ENCODE measurements around the gene STAT5A.

STAT5A gene

GRCh38 chr17:42248351-42249179 lies 39.7 kb upstream of the STAT5A start:
- peak overlapping the region; percentile 19; the same call in 1 of the 2 replicates for H3K27ac ChIP-seq (ENCODE audit: extremely low read depth, low read depth, low read length)
- H3K9me3 ChIP-seq (ENCODE audit: control insufficient read depth, insufficient read depth, low read depth, low read length), result no peaks in the 10 kb centered on the region
- no peak for TF ChIP-seq ZNF548 (tag by site-specific recombination; IDR thresholded peaks at IDR 0.05)
- no peak for TF ChIP-seq EGR2 (tag by site-specific recombination; IDR thresholded peaks at IDR 0.05; ENCODE audit: low read depth)
- TF ChIP-seq MZF1 (tag by site-specific recombination; IDR thresholded peaks at IDR 0.05; ENCODE audit: borderline replicate concordance), result no peak
- no peak for TF ChIP-seq SCRT1 (tag by site-specific recombination; IDR thresholded peaks at IDR 0.05; ENCODE audit: borderline replicate concordance)
- no peak for TF ChIP-seq ZNF274 (IDR thresholded peaks at IDR 0.05; ENCODE audit: low read length)
- no peak for TF ChIP-seq ZNF274 (tag by site-specific recombination; IDR thresholded peaks at IDR 0.05; ENCODE audit: borderline replicate concordance)
- H3K4me1 ChIP-seq (ENCODE audit: control insufficient read depth, insufficient read depth, low read length), result peaks cover 10% of the 10 kb centered on the region; the same call in 1 of the 2 replicates
- CTCF ChIA-PET, result interaction anchor here (0.7 to 3.9 kb wide), 5 partner anchors 9 to 223 kb away, joined by 3 to 24 read pairs (median 5); no protein-coding TSS in a partner anchor
- POLR2A ChIA-PET, result interaction anchor here (0.5 to 0.6 kb wide), 2 partner anchors 26 to 103 kb away, joined by 3 read pairs; no protein-coding TSS in a partner anchor
- H3K36me3 ChIP-seq (ENCODE audit: control insufficient read depth in 2 of 2, insufficient read depth in 1 of 2, low read length in 2 of 2), result no peaks in the 10 kb centered on the region; a peak in 1 of 3 replicates
- H3K4me3 ChIP-seq (ENCODE audit: low read depth, low read length), result no peak overlapping the region

GRCh38 chr17:42249681-42250446 lies 38.4 kb upstream of the STAT5A start:
- Histone ChIP-seq H3K36me3 (ENCODE audit: control insufficient read depth in 2 of 2, insufficient read depth in 1 of 2, low read length in 2 of 2) (no peaks in the 10 kb centered on the region; a peak in 1 of 3 replicates), H3K4me3 (ENCODE audit: low read depth, low read length) (no peak overlapping the region), H3K4me1 (ENCODE audit: control insufficient read depth, insufficient read depth, low read length) (peaks cover 10% of the 10 kb centered on the region; the same call in 1 of the 2 replicates), H3K27ac (ENCODE audit: extremely low read depth, low read depth, low read length) (no peak overlapping the region), H3K9me3 (ENCODE audit: control insufficient read depth, insufficient read depth, low read depth, low read length) (no peaks in the 10 kb centered on the region)
- no peak for TF ChIP-seq ZNF155 (tag by site-specific recombination; IDR thresholded peaks at IDR 0.05)
- TF ChIP-seq PRDM4 (tag by site-specific recombination; IDR thresholded peaks at IDR 0.05), result peak; percentile 51; the same call in 1 of the 2 replicates
- ChIA-PET POLR2A (no interaction called here), CTCF (interaction anchor here (0.5 to 3.9 kb wide), 8 partner anchors 9 to 130 kb away, joined by 3 to 24 read pairs (median 4); no protein-coding TSS in a partner anchor)

GRCh38 chr17:42251115-42251514 lies 37.2 kb upstream of the STAT5A start:
- no peak overlapping the region for H3K27ac ChIP-seq (ENCODE audit: extremely low read depth, low read depth, low read length)
- no peaks in the 10 kb centered on the region; a peak in 1 of 3 replicates for H3K36me3 ChIP-seq (ENCODE audit: control insufficient read depth in 2 of 2, insufficient read depth in 1 of 2, low read length in 2 of 2)
- no peaks in the 10 kb centered on the region for H3K9me3 ChIP-seq (ENCODE audit: control insufficient read depth, insufficient read depth, low read depth, low read length)
- H3K4me3 ChIP-seq (ENCODE audit: low read depth, low read length), result no peak overlapping the region
- ChIA-PET CTCF (interaction anchor here (0.6 to 3.9 kb wide), 10 partner anchors 9 to 31 kb away, joined by 3 to 24 read pairs (median 4); no protein-coding TSS in a partner anchor), POLR2A (interaction anchor here (0.9 to 1.2 kb wide), 3 partner anchors 24 to 131 kb away, joined by 3 to 5 read pairs (median 4); partner anchors contain the start of gene GHDC)
- H3K4me1 ChIP-seq (ENCODE audit: control insufficient read depth, insufficient read depth, low read length), result peaks cover 16% of the 10 kb centered on the region; the same call in 1 of the 2 replicates
- TF ChIP-seq ZNF26 (tag by site-specific recombination; IDR thresholded peaks at IDR 0.05), result no peak
- no peak for TF ChIP-seq ZNF843 (tag by site-specific recombination; IDR thresholded peaks at IDR 0.05)
- TF ChIP-seq ZFHX2 (tag by site-specific recombination; conservative IDR thresholded peaks at IDR 0.05), result no peak
- TF ChIP-seq ZNF398 (tag by site-specific recombination; IDR thresholded peaks at IDR 0.05), result no peak
- TF ChIP-seq ZNF311 (tag by site-specific recombination; IDR thresholded peaks at IDR 0.05; ENCODE audit: borderline replicate concordance), result no peak
- TF ChIP-seq ZNF19 (tag by site-specific recombination; IDR thresholded peaks at IDR 0.05; ENCODE audit: low read depth), result no peak
- no peak for TF ChIP-seq ZBTB8A (tag by site-specific recombination; IDR thresholded peaks at IDR 0.05)
- TF ChIP-seq ZBTB26 (tag by site-specific recombination; optimal IDR thresholded peaks at IDR 0.05), result no peak
- TF ChIP-seq ZNF239 (tag by site-specific recombination; IDR thresholded peaks at IDR 0.05), result no peak
- no peak for TF ChIP-seq ZSCAN18 (tag by site-specific recombination; IDR thresholded peaks at IDR 0.05)
- no peak for TF ChIP-seq SP7 (tag by site-specific recombination; IDR thresholded peaks at IDR 0.05)
